OCI-LY3 (cell line): ENCODE data around the gene IMMP2L.

Experiments used
- H2AFZ ChIP-seq: fragments of 200-600, 300-600 bp; shearing (Covaris generic); 2 replicates; pipeline ENCODE4 v1.6.0; 2014; ENCODE audit warnings: antibody characterized with exemption, low read depth, low read length
- H3K27ac ChIP-seq: fragments of 200-600, 300-600 bp; sonication (generic); 2 replicates; pipeline ENCODE4 v1.5.1; 2014; ENCODE audit warnings: mild to moderate bottlenecking, low read length, moderate library complexity, mixed read lengths
- H3K27me3 ChIP-seq: fragments of 200-600, 300-600 bp; sonication (generic); 2 replicates; pipeline ENCODE4 v1.6.1; 2014; ENCODE audit warnings: low read depth, low read length, mixed read lengths
- H3K36me3 ChIP-seq: fragments of 200-600, 300-600 bp; sonication (generic); replicated peaks from 2 replicates; pipeline ENCODE3; 2014; ENCODE audit warnings: low read depth, low read length, mixed read lengths
- H3K4me1 ChIP-seq: fragments of 300-600, 200-600 bp; sonication (generic); 2 replicates; pipeline ENCODE4 v1.6.1; 2014; ENCODE audit warnings: low read length, mixed read lengths
- H3K4me2 ChIP-seq: fragments of 200-600, 300-600 bp; sonication (generic); 2 replicates; pipeline ENCODE4 v1.6.1; 2014; ENCODE audit warnings: low read length, mixed read lengths
- H3K4me3 ChIP-seq: fragments of 300-600, 200-600 bp; sonication (generic); 2 replicates; pipeline ENCODE4 v1.5.1; 2014; ENCODE audit warnings: antibody characterized with exemption, mild to moderate bottlenecking, low read length, moderate library complexity
- H3K79me2 ChIP-seq: fragments of 300-600, 200-600 bp; shearing (Covaris generic); 2 replicates; pipeline ENCODE4 v1.6.1; 2014; ENCODE audit warnings: mild to moderate bottlenecking, low read length, mixed read lengths
- H3K9ac ChIP-seq: fragments of 300-600, 200-600 bp; shearing (Covaris generic); 2 replicates; pipeline ENCODE4 v1.6.0; 2014; ENCODE audit warnings: mild to moderate bottlenecking, low read length, moderate library complexity
- H3K9me3 ChIP-seq: fragments of 200-600, 300-600 bp; shearing (Covaris generic); 2 replicates; pipeline ENCODE4 v1.6.1; 2014; ENCODE audit warnings: low read length, mixed read lengths; ENCODE audit not compliant: insufficient read depth
- H4K20me1 ChIP-seq: fragments of 200-600, 300-600 bp; sonication (generic); 2 replicates; pipeline ENCODE4 v1.6.1; 2016; ENCODE audit warnings: low read length, mixed read lengths; ENCODE audit not compliant: insufficient read depth
- CTCF ChIP-seq: fragments of 200-600, 300-600 bp; sonication (generic); IDR thresholded peaks from 2 replicates; pipeline ENCODE4 v1.5.1; 2014; ENCODE audit warnings: antibody characterized with exemption, low read length, low read depth
- EZH2phosphoT487 ChIP-seq: fragments of 200-600 bp; shearing (Covaris generic); IDR thresholded peaks from 2 replicates; pipeline ENCODE4 v1.6.1; 2018; ENCODE audit warnings: antibody characterized with exemption, mixed run types, low read depth

Gene IMMP2L

DNA sequence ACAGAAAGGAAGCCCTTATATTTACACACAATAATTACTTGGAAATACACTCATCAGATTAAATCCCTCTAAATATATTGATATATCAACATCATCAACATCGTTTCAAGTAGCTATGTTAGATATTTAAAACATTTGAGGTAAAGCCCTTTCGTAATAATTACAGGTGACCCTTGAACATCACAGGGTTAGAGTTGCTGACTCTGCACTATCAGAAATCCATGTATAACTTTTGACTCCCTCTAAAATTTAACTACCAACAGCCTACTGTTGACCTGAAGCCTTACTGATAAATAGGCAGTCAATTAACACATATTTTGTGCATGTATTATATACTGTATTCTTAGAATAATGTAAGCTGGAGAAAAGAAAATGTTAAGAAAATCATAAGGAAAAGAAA, 505.9 kb downstream of the IMMP2L start:
- Histone ChIP-seq H3K27me3 (no peaks in the 10 kb centered on the region), H3K36me3 (no peaks in the 10 kb centered on the region), H3K4me2 (no peak overlapping the region), H3K4me3 (no peak overlapping the region), H4K20me1 (no peaks in the 10 kb centered on the region), H3K4me1 (no peaks in the 10 kb centered on the region), H3K9me3 (no peaks in the 10 kb centered on the region), H3K27ac (no peak overlapping the region), H2AFZ (no peak overlapping the region), H3K9ac (no peak overlapping the region), H3K79me2 (no peaks in the 10 kb centered on the region)
- TF ChIP-seq CTCF (no peak), EZH2phosphoT487 (no peak)

GRCh38 chr7:111053035-111053434, 509.3 kb downstream of the IMMP2L start:
- TF ChIP-seq EZH2phosphoT487 (no peak), CTCF (no peak)
- Histone ChIP-seq H3K9ac (no peak overlapping the region), H2AFZ (no peak overlapping the region), H3K4me1 (no peaks in the 10 kb centered on the region), H3K9me3 (no peaks in the 10 kb centered on the region), H3K4me3 (no peak overlapping the region), H3K79me2 (no peaks in the 10 kb centered on the region), H3K27me3 (no peaks in the 10 kb centered on the region), H4K20me1 (no peaks in the 10 kb centered on the region), H3K36me3 (no peaks in the 10 kb centered on the region), H3K27ac (no peak overlapping the region), H3K4me2 (no peak overlapping the region)

- Histone ChIP-seq H3K79me2 (no peaks in the 10 kb centered on the region), H3K9me3 (no peaks in the 10 kb centered on the region), H3K27me3 (no peaks in the 10 kb centered on the region), H2AFZ (no peak overlapping the region), H3K36me3 (no peaks in the 10 kb centered on the region), H3K9ac (no peak overlapping the region), H3K27ac (no peak overlapping the region), H3K4me1 (no peaks in the 10 kb centered on the region), H4K20me1 (no peaks in the 10 kb centered on the region), H3K4me2 (no peak overlapping the region), H3K4me3 (no peak overlapping the region)
- TF ChIP-seq CTCF (no peak), EZH2phosphoT487 (no peak)
Measured at GRCh38 chr7:111051832-111052231, 510.5 kb downstream of the IMMP2L start.

DNA sequence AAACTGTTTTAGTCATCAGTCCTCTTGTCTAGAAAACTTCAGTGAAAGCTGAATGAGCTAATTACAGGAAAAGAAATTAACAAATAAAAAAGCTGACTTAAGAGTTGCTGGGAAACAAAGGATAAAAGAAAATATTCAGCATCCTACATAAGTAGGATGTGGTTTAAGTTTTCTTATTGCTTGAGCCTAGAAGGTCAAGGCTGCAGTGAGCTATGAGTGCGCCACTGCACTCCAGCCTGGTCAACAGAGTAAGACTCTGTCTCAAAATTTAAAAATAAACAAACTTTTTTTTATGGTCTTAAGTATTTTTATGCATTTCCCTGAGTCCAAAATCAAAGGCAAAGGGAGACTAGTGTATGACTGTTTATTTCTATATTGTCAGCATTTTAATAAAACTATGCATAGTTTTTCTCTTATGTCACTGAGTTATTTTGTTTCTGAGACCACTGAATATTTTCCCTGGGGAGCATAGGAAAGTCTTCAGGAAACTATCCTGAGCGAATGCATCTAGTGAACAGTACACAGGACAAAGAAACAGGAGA, 511.3 kb downstream of the IMMP2L start:
- H3K4me2 ChIP-seq = no peak overlapping the region
- no peaks in the 10 kb centered on the region for H3K4me1 ChIP-seq
- no peak overlapping the region for H3K27ac ChIP-seq
- no peaks in the 10 kb centered on the region for H3K27me3 ChIP-seq
- H2AFZ ChIP-seq = no peak overlapping the region
- H4K20me1 ChIP-seq = no peaks in the 10 kb centered on the region
- no peak for TF ChIP-seq CTCF
- no peak for TF ChIP-seq EZH2phosphoT487
- no peaks in the 10 kb centered on the region for H3K9me3 ChIP-seq
- no peaks in the 10 kb centered on the region for H3K36me3 ChIP-seq
- H3K79me2 ChIP-seq = no peaks in the 10 kb centered on the region
- no peak overlapping the region for H3K4me3 ChIP-seq
- H3K9ac ChIP-seq = no peak overlapping the region
